Esophagus muscularis mucosa (tissue), 3 donors: Measurements from ENCODE around the gene AKAP6.

Experiments
- POLR2A ChIP-seq: fragments of 450-650 bp; IDR thresholded peaks from one replicate; pipeline ENCODE4 v1.6.1; 2017; ENCODE audit warnings: antibody characterized with exemption, moderate library complexity, mild to moderate bottlenecking, low read depth
- POLR2AphosphoS5 ChIP-seq, 2 donors: sonication (generic); formaldehyde crosslinking; IDR thresholded peaks; one replicate each; pipeline ENCODE4 v1.6.1; 2017; ENCODE audit warnings: antibody characterized with exemption in 2 of 2
- TF ChIP-seq, protein P1 (sequence below), 3 experiments: fragments of 200-600 bp in 2 of 3; fragments of 450-650 bp in 1 of 3; sonication (generic) in 2 of 3; IDR thresholded peaks; one replicate each; pipeline ENCODE4 v1.5.1; 2017 to 2019; ENCODE audit warnings: antibody characterized with exemption in 3 of 3, mild to moderate bottlenecking in 2 of 3, moderate library complexity in 1 of 3

DNA sequence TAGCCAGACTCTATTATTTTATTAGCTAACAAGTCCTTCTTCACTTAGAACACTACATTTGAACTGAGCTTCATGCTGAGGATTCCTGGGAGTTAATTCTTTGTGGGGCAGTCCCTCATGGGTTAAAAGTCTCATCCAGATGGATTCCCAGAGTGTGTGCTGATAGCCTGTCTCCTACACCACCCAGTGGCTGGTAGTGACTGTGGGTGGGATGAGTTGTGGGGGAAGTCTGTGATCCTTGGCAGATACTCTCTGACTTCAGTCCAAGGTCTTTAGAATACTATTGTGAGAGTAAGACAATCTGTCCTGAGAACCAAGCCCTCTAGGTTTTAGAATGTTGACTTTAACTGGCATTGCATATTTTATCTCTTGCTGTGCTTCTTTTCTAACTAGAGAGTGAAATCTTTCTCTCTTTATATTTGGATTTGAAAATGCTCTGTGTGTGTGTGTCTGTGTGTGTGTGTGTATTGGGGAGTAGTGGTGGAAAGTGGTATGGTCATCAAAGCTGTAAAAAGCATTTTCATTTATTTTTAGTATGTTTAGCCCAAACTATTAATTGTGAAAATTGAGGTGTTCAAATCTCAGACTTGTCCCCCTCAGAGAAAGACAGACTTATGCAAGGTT, 37.3 kb downstream of the AKAP6 start:
- TF ChIP-seq POLR2AphosphoS5 (IDR thresholded peaks at IDR 0.05) (no peak), POLR2A (no peak)
- TF ChIP-seq, protein P1, sequence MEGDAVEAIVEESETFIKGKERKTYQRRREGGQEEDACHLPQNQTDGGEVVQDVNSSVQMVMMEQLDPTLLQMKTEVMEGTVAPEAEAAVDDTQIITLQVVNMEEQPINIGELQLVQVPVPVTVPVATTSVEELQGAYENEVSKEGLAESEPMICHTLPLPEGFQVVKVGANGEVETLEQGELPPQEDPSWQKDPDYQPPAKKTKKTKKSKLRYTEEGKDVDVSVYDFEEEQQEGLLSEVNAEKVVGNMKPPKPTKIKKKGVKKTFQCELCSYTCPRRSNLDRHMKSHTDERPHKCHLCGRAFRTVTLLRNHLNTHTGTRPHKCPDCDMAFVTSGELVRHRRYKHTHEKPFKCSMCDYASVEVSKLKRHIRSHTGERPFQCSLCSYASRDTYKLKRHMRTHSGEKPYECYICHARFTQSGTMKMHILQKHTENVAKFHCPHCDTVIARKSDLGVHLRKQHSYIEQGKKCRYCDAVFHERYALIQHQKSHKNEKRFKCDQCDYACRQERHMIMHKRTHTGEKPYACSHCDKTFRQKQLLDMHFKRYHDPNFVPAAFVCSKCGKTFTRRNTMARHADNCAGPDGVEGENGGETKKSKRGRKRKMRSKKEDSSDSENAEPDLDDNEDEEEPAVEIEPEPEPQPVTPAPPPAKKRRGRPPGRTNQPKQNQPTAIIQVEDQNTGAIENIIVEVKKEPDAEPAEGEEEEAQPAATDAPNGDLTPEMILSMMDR (IDR thresholded peaks at IDR 0.05): no peak
